HEK293 (cell line): Measurements from ENCODE around the gene DAND5.
A peak's percentile ranks its signal among the peaks of the same experiment; 100 is the strongest.

Experiments used
- IKZF3 ChIP-seq: fragments of 450-650 bp; IDR thresholded peaks from 2 replicates; pipeline ENCODE4 v1.5.0; 2018; ENCODE audit warnings: missing biosample characterization, mild to moderate bottlenecking, missing genetic modification characterization, moderate library complexity
- INSM2 ChIP-seq: fragments of 450-650 bp; formaldehyde crosslinking; IDR thresholded peaks from 2 replicates; pipeline ENCODE4 v1.5.1; 2016; ENCODE audit warnings: missing biosample characterization, missing genetic modification characterization
- PRDM10 ChIP-seq: fragments of 450-650 bp; formaldehyde crosslinking; IDR thresholded peaks from 2 replicates; pipeline ENCODE4 v1.5.1; 2016; ENCODE audit warnings: missing biosample characterization, missing genetic modification characterization
- SP3 ChIP-seq: fragments of 450-650 bp; formaldehyde crosslinking; IDR thresholded peaks from 2 replicates; pipeline ENCODE4 v1.5.1; 2016; ENCODE audit warnings: missing biosample characterization, missing genetic modification characterization
- TCF7L2 ChIP-seq: IDR thresholded peaks from 2 replicates; pipeline ENCODE4 v1.6.1; 2011; ENCODE audit warnings: low read depth, mild to moderate bottlenecking, inconsistent platforms, low read length, moderate library complexity, borderline replicate concordance
- YY2 ChIP-seq: fragments of 450-650 bp; formaldehyde crosslinking; IDR thresholded peaks from 2 replicates; pipeline ENCODE4 v1.5.1; 2016; ENCODE audit warnings: missing biosample characterization, missing genetic modification characterization
- ZBTB17 ChIP-seq: fragments of 450-650 bp; formaldehyde crosslinking; IDR thresholded peaks from 2 replicates; pipeline ENCODE4 v1.5.1; 2016; ENCODE audit warnings: missing biosample characterization, missing genetic modification characterization
- ZBTB7A ChIP-seq: fragments of 450-650 bp; formaldehyde crosslinking; IDR thresholded peaks from 2 replicates; pipeline ENCODE4 v1.5.1; 2016; ENCODE audit warnings: low read depth, missing biosample characterization, missing genetic modification characterization
- ZBTB8A ChIP-seq: fragments of 450-650 bp; formaldehyde crosslinking; IDR thresholded peaks from 2 replicates; pipeline ENCODE4 v1.5.1; 2016; ENCODE audit warnings: missing biosample characterization, missing genetic modification characterization
- ZNF121 ChIP-seq: fragments of 450-650 bp; formaldehyde crosslinking; IDR thresholded peaks from 2 replicates; pipeline ENCODE4 v1.5.1; 2016; ENCODE audit warnings: missing biosample characterization, missing genetic modification characterization
- ZNF335 ChIP-seq: fragments of 450-650 bp; formaldehyde crosslinking; conservative IDR thresholded peaks from 2 replicates; pipeline ENCODE4 v1.5.1; 2016; ENCODE audit warnings: missing biosample characterization, missing genetic modification characterization
- ZNF501 ChIP-seq: fragments of 450-650 bp; formaldehyde crosslinking; IDR thresholded peaks from 2 replicates; pipeline ENCODE4 v1.5.1; 2016; ENCODE audit warnings: missing biosample characterization, missing genetic modification characterization
- ZNF518A ChIP-seq: fragments of 450-650 bp; formaldehyde crosslinking; conservative IDR thresholded peaks from 2 replicates; pipeline ENCODE4 v1.5.1; 2016; ENCODE audit warnings: low read depth, missing biosample characterization, missing genetic modification characterization
- ZNF529 ChIP-seq: fragments of 450-650 bp; formaldehyde crosslinking; IDR thresholded peaks from 2 replicates; pipeline ENCODE4 v1.5.1; 2017; ENCODE audit warnings: missing genetic modification characterization, missing biosample characterization; ENCODE audit not compliant: insufficient replicate concordance
- ZNF561 ChIP-seq: fragments of 450-650 bp; IDR thresholded peaks from 2 replicates; pipeline ENCODE4 v1.5.1; 2018; ENCODE audit warnings: missing biosample characterization, missing genetic modification characterization, borderline replicate concordance
- ZNF580 ChIP-seq: fragments of 450-650 bp; formaldehyde crosslinking; IDR thresholded peaks from 2 replicates; pipeline ENCODE4 v1.5.1; 2016; ENCODE audit warnings: missing biosample characterization, missing genetic modification characterization
- ZNF600 ChIP-seq: fragments of 450-650 bp; formaldehyde crosslinking; IDR thresholded peaks from 2 replicates; pipeline ENCODE4 v1.5.1; 2016; ENCODE audit warnings: missing biosample characterization, missing genetic modification characterization
- ZNF660 ChIP-seq: fragments of 450-650 bp; IDR thresholded peaks from 2 replicates; pipeline ENCODE4 v1.5.1; 2018; ENCODE audit warnings: missing biosample characterization, mild to moderate bottlenecking, missing genetic modification characterization
- ZNF747 ChIP-seq: fragments of 450-650 bp; formaldehyde crosslinking; IDR thresholded peaks from 2 replicates; pipeline ENCODE4 v1.5.1; 2016; ENCODE audit warnings: missing biosample characterization, missing genetic modification characterization
- ZNF843 ChIP-seq: fragments of 450-650 bp; formaldehyde crosslinking; IDR thresholded peaks from 2 replicates; pipeline ENCODE4 v1.5.1; 2016; ENCODE audit warnings: missing biosample characterization, missing genetic modification characterization
- TF ChIP-seq, protein P1 (sequence below): fragments of 450-650 bp; formaldehyde crosslinking; IDR thresholded peaks from 2 replicates; pipeline ENCODE4 v1.5.1; 2017; ENCODE audit warnings: missing biosample characterization, missing genetic modification characterization
- TF ChIP-seq, protein P2 (sequence below): fragments of 450-650 bp; formaldehyde crosslinking; optimal IDR thresholded peaks from 2 replicates; pipeline ENCODE3; 2016; ENCODE audit warnings: missing biosample characterization, mild to moderate bottlenecking, missing genetic modification characterization

Gene DAND5

GRCh38 chr19:12956446-12957388 is 12.7 kb upstream of the DAND5 start, which contains the start of gene GADD45GIP1 (continued):
- peak; percentile 75 for TF ChIP-seq ZBTB8A (tag by site-specific recombination)
- TF ChIP-seq ZNF660 (tag by site-specific recombination) = peak; percentile 75
- peak; percentile 72 for TF ChIP-seq ZBTB17 (tag by site-specific recombination)
- TF ChIP-seq ZNF335 (tag by site-specific recombination) = peak; percentile 99
- TF ChIP-seq, protein P1, sequence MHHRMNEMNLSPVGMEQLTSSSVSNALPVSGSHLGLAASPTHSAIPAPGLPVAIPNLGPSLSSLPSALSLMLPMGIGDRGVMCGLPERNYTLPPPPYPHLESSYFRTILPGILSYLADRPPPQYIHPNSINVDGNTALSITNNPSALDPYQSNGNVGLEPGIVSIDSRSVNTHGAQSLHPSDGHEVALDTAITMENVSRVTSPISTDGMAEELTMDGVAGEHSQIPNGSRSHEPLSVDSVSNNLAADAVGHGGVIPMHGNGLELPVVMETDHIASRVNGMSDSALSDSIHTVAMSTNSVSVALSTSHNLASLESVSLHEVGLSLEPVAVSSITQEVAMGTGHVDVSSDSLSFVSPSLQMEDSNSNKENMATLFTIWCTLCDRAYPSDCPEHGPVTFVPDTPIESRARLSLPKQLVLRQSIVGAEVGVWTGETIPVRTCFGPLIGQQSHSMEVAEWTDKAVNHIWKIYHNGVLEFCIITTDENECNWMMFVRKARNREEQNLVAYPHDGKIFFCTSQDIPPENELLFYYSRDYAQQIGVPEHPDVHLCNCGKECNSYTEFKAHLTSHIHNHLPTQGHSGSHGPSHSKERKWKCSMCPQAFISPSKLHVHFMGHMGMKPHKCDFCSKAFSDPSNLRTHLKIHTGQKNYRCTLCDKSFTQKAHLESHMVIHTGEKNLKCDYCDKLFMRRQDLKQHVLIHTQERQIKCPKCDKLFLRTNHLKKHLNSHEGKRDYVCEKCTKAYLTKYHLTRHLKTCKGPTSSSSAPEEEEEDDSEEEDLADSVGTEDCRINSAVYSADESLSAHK = no peak
- no peak for TF ChIP-seq IKZF3 (tag by site-specific recombination)
- TF ChIP-seq TCF7L2 = no peak
- TF ChIP-seq ZNF747 (tag by site-specific recombination) = no peak
- peak; percentile 30; the same call in 1 of the 2 replicates for TF ChIP-seq INSM2 (tag by site-specific recombination)
- no peak for TF ChIP-seq ZNF529 (tag by site-specific recombination)
- 0 out of 2 replicates have a peak, but pooled peaks have one; percentile 31 for TF ChIP-seq ZNF518A (tag by site-specific recombination)
- TF ChIP-seq, protein P2, sequence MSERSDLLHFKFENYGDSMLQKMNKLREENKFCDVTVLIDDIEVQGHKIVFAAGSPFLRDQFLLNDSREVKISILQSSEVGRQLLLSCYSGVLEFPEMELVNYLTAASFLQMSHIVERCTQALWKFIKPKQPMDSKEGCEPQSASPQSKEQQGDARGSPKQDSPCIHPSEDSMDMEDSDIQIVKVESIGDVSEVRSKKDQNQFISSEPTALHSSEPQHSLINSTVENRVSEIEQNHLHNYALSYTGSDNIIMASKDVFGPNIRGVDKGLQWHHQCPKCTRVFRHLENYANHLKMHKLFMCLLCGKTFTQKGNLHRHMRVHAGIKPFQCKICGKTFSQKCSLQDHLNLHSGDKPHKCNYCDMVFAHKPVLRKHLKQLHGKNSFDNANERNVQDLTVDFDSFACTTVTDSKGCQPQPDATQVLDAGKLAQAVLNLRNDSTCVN (tag by site-specific recombination) = peak; percentile 68
- TF ChIP-seq ZBTB7A (tag by site-specific recombination) = peak; percentile 11; the same call in 1 of the 2 replicates
- TF ChIP-seq ZNF843 (tag by site-specific recombination) = no peak
- peak; percentile 99 for TF ChIP-seq ZNF121
- peak; percentile 80 for TF ChIP-seq PRDM10
- peak; percentile 90 for TF ChIP-seq ZNF600 (tag by site-specific recombination)
- TF ChIP-seq SP3 (tag by site-specific recombination) = peak; percentile 29; the same call in 1 of the 2 replicates
- peak; percentile 72; the same call in 1 of the 2 replicates for TF ChIP-seq ZNF561 (tag by site-specific recombination)
- 0 out of 2 replicates have a peak, but pooled peaks have one; percentile 25 for TF ChIP-seq ZNF501 (tag by site-specific recombination)
- peak; percentile 97 for TF ChIP-seq YY2 (tag by site-specific recombination)
- TF ChIP-seq ZNF580 (tag by site-specific recombination) = 0 out of 2 replicates have a peak, but pooled peaks have one; percentile 8
